ENCODE data around the gene NCOA1. TPM values are rescaled to one million over a fixed set of nuclear protein-coding genes. Genes with fewer than 3 reads are reported as not detected.

The NCOA1 gene
- total RNA-seq, 2 donors from 2014 or later, result 34.9 to 58.3 TPM

GRCh38 chr2:24497685-24498084 lies 6.6 kb downstream of the NCOA1 start:
- no peaks in the 10 kb centered on the region for H3K36me3 ChIP-seq
- TF ChIP-seq, protein P1, sequence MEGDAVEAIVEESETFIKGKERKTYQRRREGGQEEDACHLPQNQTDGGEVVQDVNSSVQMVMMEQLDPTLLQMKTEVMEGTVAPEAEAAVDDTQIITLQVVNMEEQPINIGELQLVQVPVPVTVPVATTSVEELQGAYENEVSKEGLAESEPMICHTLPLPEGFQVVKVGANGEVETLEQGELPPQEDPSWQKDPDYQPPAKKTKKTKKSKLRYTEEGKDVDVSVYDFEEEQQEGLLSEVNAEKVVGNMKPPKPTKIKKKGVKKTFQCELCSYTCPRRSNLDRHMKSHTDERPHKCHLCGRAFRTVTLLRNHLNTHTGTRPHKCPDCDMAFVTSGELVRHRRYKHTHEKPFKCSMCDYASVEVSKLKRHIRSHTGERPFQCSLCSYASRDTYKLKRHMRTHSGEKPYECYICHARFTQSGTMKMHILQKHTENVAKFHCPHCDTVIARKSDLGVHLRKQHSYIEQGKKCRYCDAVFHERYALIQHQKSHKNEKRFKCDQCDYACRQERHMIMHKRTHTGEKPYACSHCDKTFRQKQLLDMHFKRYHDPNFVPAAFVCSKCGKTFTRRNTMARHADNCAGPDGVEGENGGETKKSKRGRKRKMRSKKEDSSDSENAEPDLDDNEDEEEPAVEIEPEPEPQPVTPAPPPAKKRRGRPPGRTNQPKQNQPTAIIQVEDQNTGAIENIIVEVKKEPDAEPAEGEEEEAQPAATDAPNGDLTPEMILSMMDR (IDR thresholded peaks at IDR 0.05), result no peak
- ATAC-seq (ENCODE audit: insufficient number of reproducible peaks, low FRiP score, low read depth), result no peak
- H3K27me3 ChIP-seq (replicated peaks; ENCODE audit: insufficient read depth), result no peaks in the 10 kb centered on the region
- DNase-seq (ENCODE audit: low spot score), result no peak
- H3K4me3 ChIP-seq, result no peak overlapping the region
- peaks cover 0 to 27% of the 10 kb centered on the region in 2 donors for H3K4me1 ChIP-seq (ENCODE audit: control insufficient read depth in 1 of 2, low read depth in 2 of 2)
- no peaks in the 10 kb centered on the region for H3K9me3 ChIP-seq
- no peak overlapping the region for H3K27ac ChIP-seq

- Histone ChIP-seq H3K36me3 (no peaks in the 10 kb centered on the region), H3K4me3 (no peak overlapping the region), H3K27me3 (replicated peaks; ENCODE audit: insufficient read depth) (no peaks in the 10 kb centered on the region), H3K27ac (no peak overlapping the region), H3K4me1 (ENCODE audit: control insufficient read depth in 1 of 2, low read depth in 2 of 2) (peaks cover 0 to 23% of the 10 kb centered on the region in 2 donors), H3K9me3 (no peaks in the 10 kb centered on the region)
- ATAC-seq (ENCODE audit: insufficient number of reproducible peaks, low FRiP score, low read depth) (no peak), DNase-seq (ENCODE audit: low spot score) (no peak)
- TF ChIP-seq, protein P1 (IDR thresholded peaks at IDR 0.05), result no peak
Measured at GRCh38 chr2:24498121-24498520, 7.1 kb downstream of the NCOA1 start.

GRCh38 chr2:24501813-24502212 lies 10.8 kb downstream of the NCOA1 start:
- H3K4me1 ChIP-seq (ENCODE audit: control insufficient read depth in 1 of 2, low read depth in 2 of 2), result peaks cover 0 to 20% of the 10 kb centered on the region in 2 donors
- ATAC-seq (ENCODE audit: insufficient number of reproducible peaks, low FRiP score, low read depth) (no peak), DNase-seq (ENCODE audit: low spot score) (no peak)
- H3K27me3 ChIP-seq (replicated peaks; ENCODE audit: insufficient read depth), result no peaks in the 10 kb centered on the region
- no peaks in the 10 kb centered on the region for H3K36me3 ChIP-seq
- H3K4me3 ChIP-seq, result no peak overlapping the region
- H3K9me3 ChIP-seq, result no peaks in the 10 kb centered on the region
- no peak overlapping the region for H3K27ac ChIP-seq
- TF ChIP-seq, protein P1 (IDR thresholded peaks at IDR 0.05), result no peak

- H3K27ac ChIP-seq, result no peak overlapping the region
- no peak overlapping the region for H3K4me3 ChIP-seq
- no peaks in the 10 kb centered on the region for H3K27me3 ChIP-seq (replicated peaks; ENCODE audit: insufficient read depth)
- H3K36me3 ChIP-seq, result no peaks in the 10 kb centered on the region
- DNase-seq (ENCODE audit: low spot score) (no peak), ATAC-seq (ENCODE audit: insufficient number of reproducible peaks, low FRiP score, low read depth) (no peak)
- peaks cover 5 to 22% of the 10 kb centered on the region in 2 donors for H3K4me1 ChIP-seq (ENCODE audit: control insufficient read depth in 1 of 2, low read depth in 2 of 2)
- H3K9me3 ChIP-seq, result no peaks in the 10 kb centered on the region
- TF ChIP-seq, protein P1 (IDR thresholded peaks at IDR 0.05), result no peak
Measured at GRCh38 chr2:24505534-24506275, 14.7 kb downstream of the NCOA1 start.

DNA sequence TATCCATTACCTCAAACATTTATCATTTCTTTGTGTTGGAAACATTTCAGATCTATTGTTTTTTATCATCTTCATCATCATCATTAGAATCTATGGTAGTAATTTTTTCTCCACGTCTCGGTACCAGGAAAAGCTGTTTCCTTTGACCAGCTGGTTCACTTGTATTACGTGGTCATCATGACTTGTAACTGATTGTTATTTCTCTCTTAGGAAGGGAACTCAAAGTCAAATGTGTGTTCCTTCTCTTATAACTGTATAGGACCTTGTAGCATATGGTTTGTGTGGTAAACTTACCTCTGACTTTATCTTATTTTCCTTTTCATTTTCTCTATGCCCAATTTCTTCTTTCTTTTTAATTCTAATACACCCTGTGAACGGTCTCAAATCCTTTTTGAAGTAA lies 16.5 kb downstream of the NCOA1 start:
- no peaks in the 10 kb centered on the region for H3K36me3 ChIP-seq
- no peaks in the 10 kb centered on the region for H3K27me3 ChIP-seq (replicated peaks; ENCODE audit: insufficient read depth)
- no peak for ATAC-seq (ENCODE audit: insufficient number of reproducible peaks, low FRiP score, low read depth)
- H3K27ac ChIP-seq, result no peak overlapping the region
- no peak for DNase-seq (ENCODE audit: low spot score)
- peaks cover 12 to 30% of the 10 kb centered on the region in 2 donors for H3K4me1 ChIP-seq (ENCODE audit: control insufficient read depth in 1 of 2, low read depth in 2 of 2)
- no peak overlapping the region for H3K4me3 ChIP-seq
- TF ChIP-seq, protein P1 (IDR thresholded peaks at IDR 0.05), result no peak
- H3K9me3 ChIP-seq, result no peaks in the 10 kb centered on the region
